Neuron (in vitro differentiated cells): ENCODE results near the gene TOB1.

Source experiments
- H2AFZ ChIP-seq: one replicate; pipeline ENCODE4 v1.6.1; 2013; ENCODE audit warnings: low read depth, mild to moderate bottlenecking, inconsistent platforms, low read length, moderate library complexity
- H3K27me3 ChIP-seq: one replicate; pipeline ENCODE4 v1.6.1; 2013; ENCODE audit warnings: low read length; ENCODE audit not compliant: insufficient read depth
- H3K36me3 ChIP-seq: one replicate; pipeline ENCODE4 v1.6.1; 2013; ENCODE audit warnings: low read length; ENCODE audit not compliant: insufficient read depth
- H3K4me1 ChIP-seq: one replicate; pipeline ENCODE4 v1.6.1; 2013; ENCODE audit warnings: low read length; ENCODE audit not compliant: insufficient read depth
- H3K4me3 ChIP-seq: 2 replicates; pipeline ENCODE4 v1.5.1; 2013; ENCODE audit warnings: mild to moderate bottlenecking, low read length, moderate library complexity
- H3K9me3 ChIP-seq: one replicate; pipeline ENCODE4 v1.6.1; 2013; ENCODE audit warnings: low read length

Gene TOB1

DNA sequence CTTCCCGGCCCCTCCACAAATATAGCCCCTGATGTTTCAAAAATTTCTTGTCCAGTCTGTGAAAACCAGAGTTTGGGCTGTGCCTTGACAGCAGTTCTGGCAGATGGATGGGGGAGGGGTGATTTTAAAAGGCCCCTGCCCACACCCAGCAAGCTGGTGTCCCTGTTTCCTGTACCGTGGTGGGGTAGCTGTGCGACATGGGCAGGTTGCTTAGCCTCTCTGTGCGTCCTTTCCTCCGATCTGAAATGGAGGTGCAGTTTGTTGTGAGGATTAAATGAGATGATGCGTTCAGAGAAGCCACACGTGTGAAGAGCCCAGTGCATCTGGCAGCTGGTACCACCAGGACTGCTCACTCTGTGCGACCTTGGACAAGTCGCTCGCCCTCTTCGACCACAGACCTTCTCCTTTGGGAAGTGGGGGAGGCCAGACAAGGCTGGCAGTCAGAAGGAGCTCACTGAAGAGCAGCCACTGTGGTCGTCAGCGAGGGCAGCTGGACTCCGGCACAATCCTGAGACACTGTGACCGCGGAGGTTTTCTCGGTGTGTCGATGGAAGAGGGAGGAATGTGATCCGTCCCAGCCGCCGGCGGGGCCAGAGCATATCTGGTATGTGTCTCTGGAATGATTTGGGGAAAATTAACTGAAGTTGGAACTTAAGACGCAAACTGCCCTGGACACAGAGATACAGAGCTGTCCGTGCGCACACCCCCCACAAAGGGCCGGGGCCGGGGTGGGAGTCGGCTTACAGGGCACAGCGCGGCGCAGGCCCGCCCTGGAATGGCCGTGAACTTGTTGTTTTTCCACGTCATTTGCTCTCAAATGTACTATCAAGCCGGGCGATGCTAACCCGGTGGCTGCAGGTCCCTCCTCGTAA lies 31.5 kb downstream of the TOB1 start:
- H2AFZ ChIP-seq, result peak overlapping the region; percentile 84
- H3K4me3 ChIP-seq, result peak overlapping the region; percentile 36
- H3K4me1 ChIP-seq, result peaks cover 36% of the 10 kb centered on the region
- H3K27me3 ChIP-seq, result peaks cover 25% of the 10 kb centered on the region
- H3K9me3 ChIP-seq, result no peaks in the 10 kb centered on the region
- no peaks in the 10 kb centered on the region for H3K36me3 ChIP-seq

DNA sequence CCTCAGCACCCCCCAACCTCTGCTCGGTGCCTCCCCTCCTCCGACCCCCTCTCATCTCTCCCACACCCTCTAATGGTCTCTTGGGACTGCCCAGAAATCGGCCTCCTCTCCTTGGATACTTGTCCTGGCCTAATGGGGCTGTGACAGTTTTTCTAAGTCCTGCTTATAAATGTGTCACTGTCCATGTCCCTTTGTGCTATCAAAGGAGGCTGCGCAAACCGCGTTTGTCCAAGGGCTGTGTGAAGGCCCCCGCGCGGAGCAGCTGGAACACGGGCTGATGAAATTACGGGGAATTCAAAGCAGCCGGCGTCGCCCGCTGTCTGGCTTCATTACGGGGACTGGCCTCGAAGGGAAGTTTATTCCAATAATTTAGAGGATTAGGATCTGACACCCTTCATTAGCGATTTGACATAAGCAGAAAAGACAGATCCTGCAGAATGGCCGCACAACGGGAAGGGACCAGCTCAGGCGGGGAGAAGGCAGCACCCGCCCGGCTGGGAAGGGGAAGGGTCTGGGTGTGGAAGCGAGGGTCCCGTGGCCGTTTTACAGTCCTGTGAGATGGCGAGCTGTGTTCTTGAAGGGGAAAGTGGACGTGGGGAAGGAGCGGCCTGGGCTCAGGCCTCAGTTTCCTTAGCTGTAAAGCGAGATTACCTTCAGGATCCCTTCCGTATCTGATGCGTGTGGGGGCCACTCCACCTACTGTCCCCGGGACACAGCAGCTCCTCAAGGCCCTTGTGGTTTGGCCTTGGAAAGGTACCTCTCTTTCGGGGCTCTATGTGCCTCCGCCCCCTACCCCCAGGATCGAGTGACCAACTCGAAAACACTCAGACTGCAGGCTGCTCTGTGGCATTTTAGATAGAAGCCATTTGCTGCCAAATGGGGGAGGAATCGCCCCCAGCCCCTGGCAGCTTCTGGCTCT lies 32.4 kb downstream of the TOB1 start:
- Histone ChIP-seq H2AFZ (no peak overlapping the region), H3K9me3 (no peaks in the 10 kb centered on the region), H3K4me1 (peaks cover 43% of the 10 kb centered on the region), H3K4me3 (no peak overlapping the region), H3K36me3 (no peaks in the 10 kb centered on the region), H3K27me3 (peaks cover 24% of the 10 kb centered on the region)

GRCh38 chr17:50832864-50833381 lies 33.2 kb downstream of the TOB1 start:
- H3K27me3 ChIP-seq, result peaks cover 26% of the 10 kb centered on the region
- H3K4me1 ChIP-seq, result peaks cover 43% of the 10 kb centered on the region
- no peak overlapping the region for H2AFZ ChIP-seq
- H3K9me3 ChIP-seq, result no peaks in the 10 kb centered on the region
- no peaks in the 10 kb centered on the region for H3K36me3 ChIP-seq
- no peak overlapping the region for H3K4me3 ChIP-seq

- H3K4me1 ChIP-seq, result peaks cover 43% of the 10 kb centered on the region
- peaks cover 23% of the 10 kb centered on the region for H3K27me3 ChIP-seq
- H3K36me3 ChIP-seq, result no peaks in the 10 kb centered on the region
- no peak overlapping the region for H2AFZ ChIP-seq
- no peak overlapping the region for H3K4me3 ChIP-seq
- no peaks in the 10 kb centered on the region for H3K9me3 ChIP-seq
Observed at GRCh38 chr17:50832267-50832863, 33.8 kb downstream of the TOB1 start.

GRCh38 chr17:50831471-50831928 lies 34.7 kb downstream of the TOB1 start:
- peaks cover 43% of the 10 kb centered on the region for H3K4me1 ChIP-seq
- H3K27me3 ChIP-seq, result peaks cover 17% of the 10 kb centered on the region
- no peaks in the 10 kb centered on the region for H3K9me3 ChIP-seq
- no peaks in the 10 kb centered on the region for H3K36me3 ChIP-seq
- no peak overlapping the region for H3K4me3 ChIP-seq
- no peak overlapping the region for H2AFZ ChIP-seq

GRCh38 chr17:50830994-50831393 lies 35.2 kb downstream of the TOB1 start:
- Histone ChIP-seq H2AFZ (no peak overlapping the region), H3K4me1 (peaks cover 43% of the 10 kb centered on the region), H3K27me3 (peaks cover 15% of the 10 kb centered on the region), H3K9me3 (no peaks in the 10 kb centered on the region), H3K36me3 (no peaks in the 10 kb centered on the region), H3K4me3 (no peak overlapping the region)

GRCh38 chr17:50830352-50830751 lies 35.8 kb downstream of the TOB1 start:
- Histone ChIP-seq H3K4me3 (no peak overlapping the region), H3K36me3 (no peaks in the 10 kb centered on the region), H2AFZ (no peak overlapping the region), H3K4me1 (peaks cover 38% of the 10 kb centered on the region), H3K27me3 (peaks cover 13% of the 10 kb centered on the region), H3K9me3 (no peaks in the 10 kb centered on the region)

DNA sequence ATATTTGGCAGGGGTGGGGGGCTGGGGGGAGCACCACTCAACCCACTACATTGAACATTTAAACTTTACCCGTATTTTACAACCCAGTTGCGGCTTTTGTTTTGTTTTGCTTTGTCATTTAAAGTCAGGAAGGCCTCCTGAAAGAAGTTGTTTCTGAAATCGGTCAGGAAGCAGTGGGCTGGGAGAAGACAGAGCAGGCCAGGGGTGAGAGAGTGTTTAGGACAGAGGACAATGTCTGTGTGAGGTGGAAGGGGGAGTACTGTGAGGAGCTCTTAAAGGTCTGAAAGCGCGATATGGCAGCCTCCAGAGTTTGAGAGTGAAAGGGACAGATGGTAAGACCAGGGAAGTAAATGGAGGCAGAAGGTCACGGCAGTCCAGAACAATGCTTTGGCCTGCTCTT lies 36.8 kb downstream of the TOB1 start:
- H2AFZ ChIP-seq, result no peak overlapping the region
- H3K36me3 ChIP-seq, result no peaks in the 10 kb centered on the region
- H3K27me3 ChIP-seq, result peaks cover 9% of the 10 kb centered on the region
- H3K4me3 ChIP-seq, result no peak overlapping the region
- peaks cover 28% of the 10 kb centered on the region for H3K4me1 ChIP-seq
- no peaks in the 10 kb centered on the region for H3K9me3 ChIP-seq

- no peak overlapping the region for H2AFZ ChIP-seq
- H3K27me3 ChIP-seq, result peaks cover 9% of the 10 kb centered on the region
- H3K4me3 ChIP-seq, result no peak overlapping the region
- no peaks in the 10 kb centered on the region for H3K36me3 ChIP-seq
- H3K9me3 ChIP-seq, result no peaks in the 10 kb centered on the region
- peaks cover 27% of the 10 kb centered on the region for H3K4me1 ChIP-seq
Observed at GRCh38 chr17:50828508-50829170, 37.5 kb downstream of the TOB1 start.

DNA sequence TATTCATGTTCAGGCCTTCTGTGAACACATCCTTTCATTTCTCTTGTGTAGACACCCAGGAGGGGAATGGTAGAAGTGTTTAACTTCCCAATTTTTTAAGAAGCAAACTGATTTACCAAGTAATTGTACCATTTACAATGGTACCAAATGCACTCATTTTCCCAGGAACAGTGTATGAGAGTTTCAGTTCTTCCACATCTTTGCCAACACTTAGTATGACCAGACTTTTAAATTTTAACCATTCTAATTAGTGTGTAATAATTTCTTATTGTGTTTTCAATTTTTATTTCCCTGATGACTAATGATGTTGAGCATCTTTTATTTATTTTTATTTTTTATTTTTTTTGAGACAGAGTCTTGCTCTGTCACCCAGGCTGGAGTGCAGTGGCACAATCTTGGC lies 41.0 kb downstream of the TOB1 start:
- Histone ChIP-seq H3K4me3 (no peak overlapping the region), H3K4me1 (peaks cover 10% of the 10 kb centered on the region), H3K9me3 (peaks cover 2% of the 10 kb centered on the region), H3K27me3 (peaks cover 4% of the 10 kb centered on the region), H2AFZ (no peak overlapping the region), H3K36me3 (no peaks in the 10 kb centered on the region)

DNA sequence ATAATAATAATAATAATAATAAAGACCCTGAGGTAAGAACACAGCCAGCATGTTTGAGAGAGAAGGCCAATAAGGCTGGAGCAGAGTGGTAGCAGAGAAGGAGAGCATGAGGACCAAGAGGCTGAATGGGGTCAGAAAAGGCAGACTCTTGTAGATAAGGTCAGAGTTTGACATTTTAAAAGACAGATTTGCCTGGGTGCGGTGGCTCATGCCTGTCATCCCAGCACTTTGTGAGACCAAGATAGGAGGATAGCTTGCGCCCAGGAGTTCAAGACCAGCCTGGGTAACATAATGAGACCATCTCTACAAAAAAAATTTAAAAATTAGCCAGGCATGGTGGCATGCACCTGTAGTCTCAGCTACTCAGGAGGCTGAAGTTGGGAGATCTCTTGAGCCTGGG lies 41.7 kb downstream of the TOB1 start:
- Histone ChIP-seq H3K9me3 (peaks cover 2% of the 10 kb centered on the region), H2AFZ (no peak overlapping the region), H3K4me3 (no peak overlapping the region), H3K36me3 (no peaks in the 10 kb centered on the region), H3K4me1 (peaks cover 4% of the 10 kb centered on the region), H3K27me3 (peaks cover 4% of the 10 kb centered on the region)

DNA sequence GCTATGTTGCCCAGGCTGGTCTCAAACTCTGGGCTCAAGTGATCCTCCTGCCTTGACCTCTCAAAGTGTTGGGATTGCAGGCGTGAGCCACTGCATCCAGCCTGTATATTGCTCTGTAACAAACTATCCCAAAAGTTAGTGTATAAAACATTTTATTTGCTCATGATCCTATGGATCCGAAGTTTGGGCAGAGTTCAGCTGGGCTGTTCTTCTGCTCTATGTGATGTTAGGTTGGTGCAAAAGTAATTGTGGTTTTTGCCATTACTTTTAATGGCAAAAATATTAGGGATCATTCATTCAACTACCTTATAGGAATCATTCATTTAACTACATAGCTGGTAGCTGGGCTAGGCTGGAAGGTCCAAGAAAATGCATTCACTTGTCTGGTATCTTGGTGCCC lies 43.6 kb downstream of the TOB1 start:
- Histone ChIP-seq H2AFZ (no peak overlapping the region), H3K27me3 (no peaks in the 10 kb centered on the region), H3K36me3 (no peaks in the 10 kb centered on the region), H3K4me3 (no peak overlapping the region), H3K4me1 (no peaks in the 10 kb centered on the region), H3K9me3 (peaks cover 2% of the 10 kb centered on the region)
